ENCODE measurements around the gene RASD1. TPM values are rescaled to one million over a fixed set of nuclear protein-coding genes. Genes with fewer than 3 reads are reported as not detected.

RASD1 gene
- polyA plus RNA-seq, 2 of the 4 experiments (the other 2 are of a cell fraction): 0.92 to 1.4 TPM

DNA sequence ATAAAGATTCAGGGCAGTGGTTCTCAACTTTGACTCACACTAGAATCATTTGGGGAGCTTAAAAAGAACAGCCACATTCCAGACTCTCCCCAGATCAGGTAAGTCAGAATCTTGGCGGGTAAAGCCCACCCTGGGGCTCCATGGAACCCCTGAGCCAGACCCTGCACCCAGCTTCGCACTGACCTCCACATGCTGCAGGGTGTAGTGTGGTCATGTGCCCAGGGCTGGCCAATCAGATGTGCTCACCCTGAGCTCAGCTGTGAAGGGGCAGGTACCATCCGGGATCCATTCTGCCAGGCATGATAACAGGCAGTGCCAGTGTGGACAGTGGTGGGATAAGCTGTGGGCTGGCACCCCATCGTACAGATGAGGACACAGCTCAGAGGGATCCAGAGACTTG, 47.5 kb downstream of the RASD1 start:
- peak overlapping the region in 1 of 2 experiments; percentile 42; a peak in 2 of 6 replicates for H3K27ac ChIP-seq
- H3K4me1 ChIP-seq: peaks cover 35% of the 10 kb centered on the region
- TF ChIP-seq, protein P1, sequence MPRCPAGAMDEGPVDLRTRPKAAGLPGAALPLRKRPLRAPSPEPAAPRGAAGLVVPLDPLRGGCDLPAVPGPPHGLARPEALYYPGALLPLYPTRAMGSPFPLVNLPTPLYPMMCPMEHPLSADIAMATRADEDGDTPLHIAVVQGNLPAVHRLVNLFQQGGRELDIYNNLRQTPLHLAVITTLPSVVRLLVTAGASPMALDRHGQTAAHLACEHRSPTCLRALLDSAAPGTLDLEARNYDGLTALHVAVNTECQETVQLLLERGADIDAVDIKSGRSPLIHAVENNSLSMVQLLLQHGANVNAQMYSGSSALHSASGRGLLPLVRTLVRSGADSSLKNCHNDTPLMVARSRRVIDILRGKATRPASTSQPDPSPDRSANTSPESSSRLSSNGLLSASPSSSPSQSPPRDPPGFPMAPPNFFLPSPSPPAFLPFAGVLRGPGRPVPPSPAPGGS (IDR thresholded peaks at IDR 0.05): no peak
- TF ChIP-seq MAX (IDR thresholded peaks at IDR 0.05) (peak; percentile 38; the same call in 1 of the 2 replicates), USF2 (IDR thresholded peaks at IDR 0.05) (peak; percentile 63; the same call in 1 of the 2 replicates)
- FAIRE-seq (no peak), DNase-seq (ENCODE audit: low read depth in 1 of 2, low spot score in 1 of 2) (no peak), ATAC-seq (no peak)
- POLR2A ChIA-PET: no interaction called here
- 100% methylated on average over 2 of the region's 4 CpGs for WGBS (ENCODE audit: missing lambda C conversion rate)
- H3K4me3 ChIP-seq: no peak overlapping the region
- no peak overlapping the region for H3K4me2 ChIP-seq
- peaks cover 11% of the 10 kb centered on the region; the same call in 2 of the 3 replicates for H3K9me3 ChIP-seq
- CTCF ChIA-PET: interaction anchor here (1.0 to 6.5 kb wide), 13 partner anchors 8 to 194 kb away, joined by 3 to 48 read pairs (median 4); partner anchors contain the start of gene RASD1

GRCh38 chr17:17448076-17448475, 48.1 kb downstream of the RASD1 start:
- Histone ChIP-seq H3K4me1 (peaks cover 42% of the 10 kb centered on the region), H3K4me2 (no peak overlapping the region), H3K9me3 (peaks cover 11% of the 10 kb centered on the region; the same call in 2 of the 3 replicates), H3K27ac (peak overlapping the region in 1 of 2 experiments; percentile 83; a peak in 4 of 6 replicates), H3K4me3 (no peak overlapping the region)
- FAIRE-seq (no peak), ATAC-seq (no peak), DNase-seq (ENCODE audit: low read depth in 1 of 2, low spot score in 1 of 2) (no peak)
- ChIA-PET POLR2A (no interaction called here), CTCF (interaction anchor here (0.7 to 6.5 kb wide), 12 partner anchors 12 to 194 kb away, joined by 3 to 48 read pairs (median 4); no protein-coding TSS in a partner anchor)
- TF ChIP-seq ZSCAN20 (CRISPR knock-in tag; IDR thresholded peaks at IDR 0.05) (no peak), TFCP2L1 (CRISPR knock-in tag; IDR thresholded peaks at IDR 0.05) (no peak), HOXA7 (CRISPR knock-in tag; IDR thresholded peaks at IDR 0.05) (no peak)
- 71% methylated on average over 5 of the region's 5 CpGs for WGBS (ENCODE audit: missing lambda C conversion rate)

- CTCF ChIA-PET: interaction anchor here (0.8 to 6.5 kb wide), 10 partner anchors 13 to 233 kb away, joined by 3 to 48 read pairs (median 4); partner anchors contain the start of genes MED9 and RASD1
- no peak for FAIRE-seq
- POLR2A ChIA-PET: interaction anchor here (2.8 kb wide), 1 partner anchor 12 kb away, joined by 12 read pairs; no protein-coding TSS in a partner anchor
Measured at GRCh38 chr17:17447264-17447663, 48.9 kb downstream of the RASD1 start.

DNA sequence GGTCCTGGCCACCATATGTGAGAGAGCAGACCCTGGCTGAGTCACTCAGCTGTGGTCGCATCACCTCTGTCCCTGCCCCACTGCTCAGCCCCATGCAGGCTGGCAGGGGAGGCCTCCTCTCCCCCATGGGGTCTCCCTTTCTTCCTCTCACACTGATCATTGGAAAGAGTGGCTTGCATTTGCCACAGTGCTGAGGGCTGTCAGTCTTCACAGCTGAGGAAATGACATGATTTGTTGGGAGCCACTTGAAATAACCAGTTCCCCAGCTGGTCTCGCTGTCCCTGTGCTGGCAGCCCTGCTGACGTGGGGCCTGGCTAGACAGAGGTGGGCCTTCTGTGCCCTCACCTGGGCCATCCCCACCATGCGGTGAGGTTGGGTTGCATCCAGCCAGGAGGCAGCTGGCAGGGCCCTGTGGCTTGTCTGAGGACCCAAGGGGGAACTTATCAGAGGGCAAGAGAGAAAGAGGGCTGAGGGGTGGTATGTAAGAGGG, 49.5 kb downstream of the RASD1 start:
- FAIRE-seq: no peak
- ATAC-seq: peak; percentile 41 to 43; a peak in 5 of 6 replicates
- Histone ChIP-seq H3K27ac (peak overlapping the region; percentile 68 to 83), H3K4me3 (no peak overlapping the region), H3K9me3 (peaks cover 11% of the 10 kb centered on the region; the same call in 2 of the 3 replicates), H3K4me2 (peak overlapping the region; percentile 83), H3K4me1 (peaks cover 45% of the 10 kb centered on the region)
- DNase-seq (ENCODE audit: low read depth in 1 of 2, low spot score in 1 of 2): peak in 1 of 2 experiments; percentile 54
- ChIA-PET CTCF (interaction anchor here (0.8 to 6.5 kb wide), 12 partner anchors 12 to 234 kb away, joined by 3 to 48 read pairs (median 4); partner anchors contain the start of genes MED9 and RASD1), POLR2A (interaction anchor here (1.8 to 2.8 kb wide), 2 partner anchors 11 to 50 kb away, joined by 11 to 12 read pairs; partner anchors contain the start of gene RASD1)
- 69% methylated on average over 4 of the region's 4 CpGs for WGBS (ENCODE audit: missing lambda C conversion rate)
- no peak for TF ChIP-seq MAFK (IDR thresholded peaks at IDR 0.05; ENCODE audit: partially characterized antibody)
- TF ChIP-seq FOXS1 (CRISPR knock-in tag; IDR thresholded peaks at IDR 0.05): peak; percentile 54; the same call in 1 of the 2 replicates
- no peak for TF ChIP-seq MYC (IDR thresholded peaks at IDR 0.05; ENCODE audit: borderline replicate concordance, low read length)
- TF ChIP-seq NPAS2 (CRISPR knock-in tag; IDR thresholded peaks at IDR 0.05; ENCODE audit: borderline replicate concordance): no peak
- TF ChIP-seq ELK1 (IDR thresholded peaks at IDR 0.05; ENCODE audit: low read depth, low read length): no peak
- no peak for TF ChIP-seq EHMT2 (IDR thresholded peaks at IDR 0.05; ENCODE audit: low read depth)
- TF ChIP-seq CHD4 (IDR thresholded peaks at IDR 0.05; ENCODE audit: borderline replicate concordance): peak; percentile 18; the same call in 1 of the 2 replicates
- TF ChIP-seq EHF (CRISPR knock-in tag; IDR thresholded peaks at IDR 0.05): peak; percentile 17; the same call in 1 of the 2 replicates
- TF ChIP-seq RAD21 (conservative IDR thresholded peaks at IDR 0.05 in 1 of 2, IDR thresholded peaks at IDR 0.05 in 1 of 2): no peak
- TF ChIP-seq, protein P2, sequence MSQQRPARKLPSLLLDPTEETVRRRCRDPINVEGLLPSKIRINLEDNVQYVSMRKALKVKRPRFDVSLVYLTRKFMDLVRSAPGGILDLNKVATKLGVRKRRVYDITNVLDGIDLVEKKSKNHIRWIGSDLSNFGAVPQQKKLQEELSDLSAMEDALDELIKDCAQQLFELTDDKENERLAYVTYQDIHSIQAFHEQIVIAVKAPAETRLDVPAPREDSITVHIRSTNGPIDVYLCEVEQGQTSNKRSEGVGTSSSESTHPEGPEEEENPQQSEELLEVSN (IDR thresholded peaks at IDR 0.05; ENCODE audit: borderline replicate concordance, low read depth): 0 out of 2 replicates have a peak, but pooled peaks have one; percentile 9
- TF ChIP-seq HOXA7 (CRISPR knock-in tag; IDR thresholded peaks at IDR 0.05): no peak
- peak; percentile 62; the same call in 1 of the 2 replicates for TF ChIP-seq HOXB13 (CRISPR knock-in tag; IDR thresholded peaks at IDR 0.05; ENCODE audit: low read depth)
- no peak for TF ChIP-seq NR3C1 (IDR thresholded peaks at IDR 0.05)
- no peak for TF ChIP-seq HEYL (CRISPR knock-in tag; IDR thresholded peaks at IDR 0.05)
- TF ChIP-seq CTCF (IDR thresholded peaks at IDR 0.05): no peak
- no peak for TF ChIP-seq ZC3H11A (IDR thresholded peaks at IDR 0.05)
- TF ChIP-seq ZNF302 (CRISPR knock-in tag; IDR thresholded peaks at IDR 0.05): no peak; the same call in 1 of the 2 replicates

More at GRCh38 chr17:17447264-17447663, 48.9 kb downstream of the RASD1 start:
- 86% methylated on average over 5 of the region's 5 CpGs for WGBS (ENCODE audit: missing lambda C conversion rate)
- no peak for TF ChIP-seq EP300 (IDR thresholded peaks at IDR 0.05)
- DNase-seq (ENCODE audit: low read depth in 1 of 2, low spot score in 1 of 2) (peak in 1 of 2 experiments; percentile 25), ATAC-seq (no peak)
- H3K4me1 ChIP-seq: peaks cover 45% of the 10 kb centered on the region
- peaks cover 11% of the 10 kb centered on the region; the same call in 2 of the 3 replicates for H3K9me3 ChIP-seq
- H3K4me2 ChIP-seq: peak overlapping the region; percentile 83; the same call in 2 of the 3 replicates
- peak overlapping the region; percentile 68 to 83 for H3K27ac ChIP-seq
- H3K4me3 ChIP-seq: no peak overlapping the region

Data from A549 (cell line).